HepG2 (cell line): ENCODE results near the gene NDOR1. TPM values are rescaled to one million over a fixed set of nuclear protein-coding genes. Genes with fewer than 3 reads are reported as not detected.
A peak's percentile ranks its signal among the peaks of the same experiment; 100 is the strongest.

Experiments
- AGO2 ChIP-seq: fragments of 200-400 bp; formaldehyde crosslinking; optimal IDR thresholded peaks from 2 replicates; pipeline ENCODE3; 2017; ENCODE audit warnings: mild to moderate bottlenecking, low read depth, low read length, moderate library complexity
- BRCA1 ChIP-seq: sonication (generic); formaldehyde crosslinking; IDR thresholded peaks from 2 replicates; pipeline ENCODE4 v1.4.0; 2020; ENCODE audit warnings: missing genetic modification reagents
- DPF2 ChIP-seq: sonication (generic); formaldehyde crosslinking; IDR thresholded peaks from 2 replicates; pipeline ENCODE4 v1.4.0; 2020; ENCODE audit warnings: mild to moderate bottlenecking, low read depth, missing genetic modification reagents, borderline replicate concordance
- GLMP ChIP-seq: sonication (generic); formaldehyde crosslinking; IDR thresholded peaks from 2 replicates; pipeline ENCODE4 v1.9.0; 2021; ENCODE audit warnings: missing genetic modification reagents, mild to moderate bottlenecking, borderline replicate concordance
- HES4 ChIP-seq: sonication (generic); formaldehyde crosslinking; IDR thresholded peaks from 2 replicates; pipeline ENCODE4 v1.9.0; 2021; ENCODE audit warnings: mild to moderate bottlenecking, missing genetic modification reagents, borderline replicate concordance
- HOMEZ ChIP-seq: IDR thresholded peaks from 2 replicates; pipeline ENCODE4 v1.6.1; 2016; ENCODE audit warnings: low read depth
- HOXA3 ChIP-seq: sonication (generic); formaldehyde crosslinking; IDR thresholded peaks from 2 replicates; pipeline ENCODE4 v1.5.0; 2020; ENCODE audit warnings: missing genetic modification reagents
- KDM3A ChIP-seq: IDR thresholded peaks from 2 replicates; pipeline ENCODE4 v1.6.1; 2018; ENCODE audit warnings: low read depth, missing compliant biosample characterization
- MIXL1 ChIP-seq: IDR thresholded peaks from 2 replicates; pipeline ENCODE4 v1.6.1; 2016
- MLLT10 ChIP-seq: sonication (generic); formaldehyde crosslinking; IDR thresholded peaks from 2 replicates; pipeline ENCODE4 v1.4.0; 2020; ENCODE audit warnings: missing genetic modification reagents
- MYC ChIP-seq: sonication (generic); formaldehyde crosslinking; IDR thresholded peaks from 2 replicates; pipeline ENCODE4 v1.9.0; 2021; ENCODE audit warnings: missing genetic modification reagents, borderline replicate concordance
- NCOA1 ChIP-seq: sonication (generic); formaldehyde crosslinking; IDR thresholded peaks from 2 replicates; pipeline ENCODE4 v1.9.0; 2021; ENCODE audit warnings: missing genetic modification reagents
- PHF20 ChIP-seq: sonication (generic); formaldehyde crosslinking; IDR thresholded peaks from 2 replicates; pipeline ENCODE4 v1.5.0; 2020; ENCODE audit warnings: mild to moderate bottlenecking, missing genetic modification reagents
- RCOR2 ChIP-seq: IDR thresholded peaks from 2 replicates; pipeline ENCODE4 v1.6.1; 2016; ENCODE audit warnings: missing biosample characterization, missing genetic modification reagents
- SMAD3 ChIP-seq: sonication (generic); formaldehyde crosslinking; IDR thresholded peaks from 2 replicates; pipeline ENCODE4 v1.4.0; 2020; ENCODE audit warnings: missing genetic modification reagents
- SMYD3 ChIP-seq: sonication (generic); formaldehyde crosslinking; IDR thresholded peaks from 2 replicates; pipeline ENCODE4 v1.8.1; 2023; ENCODE audit warnings: mild to moderate bottlenecking, missing genetic modification reagents
- TEAD3 ChIP-seq: optimal IDR thresholded peaks from 2 replicates; pipeline ENCODE3; 2016; ENCODE audit warnings: borderline replicate concordance
- TFE3 ChIP-seq: IDR thresholded peaks from 2 replicates; pipeline ENCODE4 v1.6.1; 2016
- THAP11 ChIP-seq: IDR thresholded peaks from 2 replicates; pipeline ENCODE4 v1.6.1; 2016; ENCODE audit warnings: missing biosample characterization, missing genetic modification reagents
- YY1 ChIP-seq: IDR thresholded peaks from 2 replicates; pipeline ENCODE4 v1.6.1; 2011; ENCODE audit warnings: low read length, low read depth, moderate library complexity, mild to moderate bottlenecking; ENCODE audit not compliant: insufficient read depth, insufficient replicate concordance
- ZFY ChIP-seq: sonication (generic); formaldehyde crosslinking; IDR thresholded peaks from 2 replicates; pipeline ENCODE4 v1.4.0; 2020; ENCODE audit warnings: missing genetic modification reagents
- ZNF235 ChIP-seq: sonication (generic); formaldehyde crosslinking; IDR thresholded peaks from 2 replicates; pipeline ENCODE4 v1.8.1; 2023; ENCODE audit warnings: mild to moderate bottlenecking, missing genetic modification reagents, borderline replicate concordance
- ZNF282 ChIP-seq: fragments of 450-650 bp; IDR thresholded peaks from 2 replicates; pipeline ENCODE4 v1.6.1; 2018; ENCODE audit not compliant: partially characterized antibody
- ZNF556 ChIP-seq: sonication (generic); formaldehyde crosslinking; IDR thresholded peaks from 2 replicates; pipeline ENCODE4 v1.4.0; 2020; ENCODE audit warnings: mild to moderate bottlenecking, missing genetic modification reagents, borderline replicate concordance
- ZNF761 ChIP-seq: sonication (generic); formaldehyde crosslinking; conservative IDR thresholded peaks from 2 replicates; pipeline ENCODE4 v1.4.0; 2020; ENCODE audit warnings: mild to moderate bottlenecking, missing genetic modification reagents
- ZNF883 ChIP-seq: sonication (generic); formaldehyde crosslinking; IDR thresholded peaks from 2 replicates; pipeline ENCODE4 v1.5.1; 2020; ENCODE audit warnings: mild to moderate bottlenecking, missing genetic modification reagents; ENCODE audit errors: not compliant biosample characterization
- polyA plus RNA-seq, 8 experiments: library from polyadenylated mRNA; depleted of rRNA in 3 of 8; stranded (reverse) in 7 of 8; unstranded in 1 of 8; fragments of >200 nt; fragmentation: Illumina TruSeq in 4 of 8; extraction: Trizol in 4 of 8; gene quantifications; 2 replicates each; pipeline versions ENCODE4 v1.2.1 to v1.2.3, GENCODE V29; 2011 to 2016; ENCODE audit warnings: low read depth in 4 of 8, missing spikeins in 1 of 8, mixed read lengths in 1 of 8; ENCODE audit not compliant: insufficient read depth in 1 of 8
- total RNA-seq, 5 experiments: library from RNA; depleted of rRNA; stranded (reverse); fragments of >200 nt; fragmentation: Illumina TruSeq; extraction: Trizol; gene quantifications; 2 replicates each; pipeline ENCODE4 v1.2.3, GENCODE V29; 2016; ENCODE audit warnings: low read depth in 1 of 5
- TF ChIP-seq, protein P1 (sequence below): sonication (generic); formaldehyde crosslinking; IDR thresholded peaks from 2 replicates; pipeline ENCODE4 v1.9.0; 2021; ENCODE audit warnings: missing genetic modification reagents, borderline replicate concordance

NDOR1 gene
- total and polyA plus RNA-seq, 2 of the 13 experiments (the other 11 are each of a cell fraction or from before 2014, with no cell fraction given): 3.6 to 8.7 TPM

DNA sequence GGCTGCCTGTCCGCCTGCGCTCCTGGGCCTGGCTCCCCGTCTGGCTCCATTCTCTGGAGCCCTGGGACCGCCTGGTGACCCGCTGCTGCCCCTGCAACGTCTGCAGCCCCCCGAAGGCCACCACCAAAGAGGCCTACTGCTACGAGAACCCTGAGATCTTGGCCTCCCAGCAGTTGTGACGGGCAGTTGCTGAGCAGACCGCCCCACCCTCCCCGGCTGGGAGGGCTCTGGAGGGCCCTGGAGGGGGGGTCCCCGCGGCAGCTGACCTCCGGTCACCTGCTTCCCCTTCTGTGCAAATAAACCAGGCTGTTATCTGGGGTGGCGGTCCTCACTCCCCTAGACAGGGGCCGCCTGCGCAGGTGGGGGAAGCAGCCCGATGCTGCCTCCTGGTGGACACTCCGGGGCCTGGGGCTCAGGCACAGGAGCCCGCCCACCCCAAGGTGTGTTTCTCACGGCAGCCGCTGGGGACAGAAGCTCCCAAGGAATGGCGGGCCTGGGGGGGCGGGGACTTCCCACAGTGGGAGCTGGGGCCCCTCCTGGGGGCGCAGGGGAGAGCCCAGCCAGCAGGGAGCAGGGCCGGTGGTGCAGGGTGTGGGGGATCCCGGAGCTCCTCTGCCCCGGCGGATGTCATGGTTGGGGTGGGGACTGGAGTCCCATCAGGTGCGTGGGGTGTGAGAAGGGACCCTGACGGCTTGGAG lies 30.9 kb downstream of the NDOR1 start (continued):
- TF ChIP-seq ZNF282 (no peak), KDM3A (CRISPR knock-in tag) (peak; percentile 83), THAP11 (CRISPR knock-in tag) (peak; percentile 72), DPF2 (CRISPR knock-in tag) (no peak), HOMEZ (CRISPR knock-in tag) (peak; percentile 74; the same call in 1 of the 2 replicates), MLLT10 (no peak), NCOA1 (CRISPR knock-in tag) (0 out of 2 replicates have a peak, but pooled peaks have one; percentile 49), SMAD3 (CRISPR knock-in tag) (peak; percentile 50; the same call in 1 of the 2 replicates), HES4 (no peak), YY1 (peak; percentile 89), TEAD3 (CRISPR knock-in tag) (no peak), MIXL1 (CRISPR knock-in tag) (no peak), GLMP (CRISPR knock-in tag) (no peak), ZNF556 (CRISPR knock-in tag) (peak; percentile 63; the same call in 1 of the 2 replicates), TFE3 (CRISPR knock-in tag) (peak; percentile 97), ZNF235 (CRISPR knock-in tag) (0 out of 2 replicates have a peak, but pooled peaks have one; percentile 8), MYC (peak; percentile 60; the same call in 1 of the 2 replicates), ZNF761 (no peak), RCOR2 (CRISPR knock-in tag) (no peak), ZFY (peak; percentile 67), ZNF883 (CRISPR knock-in tag) (peak; percentile 62), AGO2 (peak; percentile 29), SMYD3 (CRISPR knock-in tag) (0 out of 2 replicates have a peak, but pooled peaks have one; percentile 44), PHF20 (CRISPR knock-in tag) (no peak; the same call in none of the 2 replicates), BRCA1 (CRISPR knock-in tag) (peak; percentile 67; the same call in 1 of the 2 replicates), HOXA3 (CRISPR knock-in tag) (peak; percentile 88)
- TF ChIP-seq, protein P1, sequence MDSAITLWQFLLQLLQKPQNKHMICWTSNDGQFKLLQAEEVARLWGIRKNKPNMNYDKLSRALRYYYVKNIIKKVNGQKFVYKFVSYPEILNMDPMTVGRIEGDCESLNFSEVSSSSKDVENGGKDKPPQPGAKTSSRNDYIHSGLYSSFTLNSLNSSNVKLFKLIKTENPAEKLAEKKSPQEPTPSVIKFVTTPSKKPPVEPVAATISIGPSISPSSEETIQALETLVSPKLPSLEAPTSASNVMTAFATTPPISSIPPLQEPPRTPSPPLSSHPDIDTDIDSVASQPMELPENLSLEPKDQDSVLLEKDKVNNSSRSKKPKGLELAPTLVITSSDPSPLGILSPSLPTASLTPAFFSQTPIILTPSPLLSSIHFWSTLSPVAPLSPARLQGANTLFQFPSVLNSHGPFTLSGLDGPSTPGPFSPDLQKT (CRISPR knock-in tag): no peak
